SJSA1 (cell line): Measurements from ENCODE around the gene RABIF. TPM values are rescaled to one million over a fixed set of nuclear protein-coding genes. Genes with fewer than 3 reads are reported as not detected.
"Not testable (repeated sequence)": the region's sequence is repeated elsewhere in the genome, so short reads cannot be mapped to it uniquely, and the experiment has no call there.

Experiments used
- DNase-seq, 2 experiments: peaks; one replicate each; pipeline ENCODE4 v3.0.0-alpha.2; 2015 to 2020; ENCODE audit warnings: low spot score in 2 of 2, low read depth in 1 of 2
- H3K27ac ChIP-seq: fragments of 250-450 bp; sonication (Bioruptor Pico); 2 replicates; pipeline ENCODE4 v1.5.1; 2020; ENCODE audit warnings: mild to moderate bottlenecking, moderate library complexity
- H3K27me3 ChIP-seq: fragments of 250-450 bp; sonication (Bioruptor Pico); replicated peaks from 2 replicates; pipeline ENCODE4 v1.5.1; 2020; ENCODE audit warnings: mild to moderate bottlenecking, moderate library complexity
- H3K36me3 ChIP-seq: fragments of 250-450 bp; sonication (Bioruptor Pico); 2 replicates; pipeline ENCODE4 v1.5.1; 2020; ENCODE audit warnings: mild to moderate bottlenecking
- H3K4me1 ChIP-seq: fragments of 250-450 bp; sonication (Bioruptor Pico); replicated peaks from 2 replicates; pipeline ENCODE4 v1.6.1; 2021; ENCODE audit warnings: mild to moderate bottlenecking
- H3K4me3 ChIP-seq: fragments of 250-450 bp; sonication (Bioruptor Pico); 2 replicates; pipeline ENCODE4 v1.5.1; 2020; ENCODE audit warnings: mild to moderate bottlenecking
- H3K9me3 ChIP-seq: fragments of 250-450 bp; sonication (Bioruptor Pico); replicated peaks from 2 replicates; pipeline ENCODE4 v1.5.1; 2020; ENCODE audit warnings: mild to moderate bottlenecking
- total RNA-seq: library from RNA; depleted of rRNA; stranded (reverse); fragments of >200 nt; shearing (Covaris generic); gene quantifications from 2 replicates; pipeline ENCODE4 v1.2.3, GENCODE V29; 2014; rRNA removed

RABIF gene
- 5.2 and 5.5 TPM in 2 replicates for total RNA-seq

GRCh38 chr1:202888531-202889360 lies at the start of gene RABIF:
RABIF (minus strand) TSS chr1:202889149; CDS start chr1:202889098, 51 bp downstream.
- H3K4me1 ChIP-seq, result peaks cover 13% of the 10 kb centered on the region
- H3K4me3 ChIP-seq, result peak within 1 kb of the TSS; percentile 65
- H3K36me3 ChIP-seq, result peaks cover 16% of the 10 kb centered on the region
- DNase-seq, result peak; percentile 96
- no peaks in the 10 kb centered on the region for H3K9me3 ChIP-seq
- no peaks in the 10 kb centered on the region for H3K27me3 ChIP-seq
- peak within 1 kb of the TSS; percentile 36; the same call in 1 of the 2 replicates for H3K27ac ChIP-seq

GRCh38 chr1:202938287-202938925 lies 49.5 kb upstream of the RABIF start:
- peaks cover 36% of the 10 kb centered on the region for H3K36me3 ChIP-seq
- no peaks in the 10 kb centered on the region for H3K9me3 ChIP-seq
- no peaks in the 10 kb centered on the region for H3K27me3 ChIP-seq
- no peaks in the 10 kb centered on the region for H3K4me1 ChIP-seq
- H3K27ac ChIP-seq, result no peak overlapping the region
- no peak for DNase-seq
- no peak overlapping the region for H3K4me3 ChIP-seq

GRCh38 chr1:202936409-202936808 lies 47.5 kb upstream of the RABIF start:
- peaks cover 19% of the 10 kb centered on the region for H3K36me3 ChIP-seq
- DNase-seq, result not testable (repeated sequence)

GRCh38 chr1:202935844-202936243 lies 46.9 kb upstream of the RABIF start:
- no peak overlapping the region for H3K4me3 ChIP-seq

More at GRCh38 chr1:202936409-202936808, 47.5 kb upstream of the RABIF start:
- H3K4me1 ChIP-seq, H3K27ac ChIP-seq, H3K9me3 ChIP-seq, H3K27me3 ChIP-seq, H3K4me3 ChIP-seq: not testable (repeated sequence)

GRCh38 chr1:202934755-202935154 lies 45.8 kb upstream of the RABIF start:
- no peak overlapping the region for H3K4me3 ChIP-seq
- no peaks in the 10 kb centered on the region for H3K27me3 ChIP-seq
- no peak overlapping the region for H3K27ac ChIP-seq
- H3K4me1 ChIP-seq, result no peaks in the 10 kb centered on the region
- H3K9me3 ChIP-seq, result no peaks in the 10 kb centered on the region
- no peak for DNase-seq
- peaks cover 4% of the 10 kb centered on the region; the same call in 1 of the 2 replicates for H3K36me3 ChIP-seq

More at GRCh38 chr1:202935844-202936243, 46.9 kb upstream of the RABIF start:
- Histone ChIP-seq H3K9me3 (no peaks in the 10 kb centered on the region), H3K27ac (no peak overlapping the region), H3K4me1 (no peaks in the 10 kb centered on the region), H3K27me3 (no peaks in the 10 kb centered on the region), H3K36me3 (peaks cover 13% of the 10 kb centered on the region; the same call in 1 of the 2 replicates)
- no peak for DNase-seq

GRCh38 chr1:202932476-202932875 lies 43.5 kb upstream of the RABIF start:
- H3K36me3 ChIP-seq, result no peaks in the 10 kb centered on the region
- H3K9me3 ChIP-seq, result no peaks in the 10 kb centered on the region
- no peaks in the 10 kb centered on the region for H3K4me1 ChIP-seq
- H3K27ac ChIP-seq, result no peak overlapping the region
- H3K27me3 ChIP-seq, result no peaks in the 10 kb centered on the region
- H3K4me3 ChIP-seq, result no peak overlapping the region
- DNase-seq, result no peak

- no peaks in the 10 kb centered on the region for H3K27me3 ChIP-seq
- H3K36me3 ChIP-seq, result peaks cover 25% of the 10 kb centered on the region
- DNase-seq, result peak; percentile 97 to 98
- H3K27ac ChIP-seq, result peak within 1 kb of the TSS; percentile 69
- H3K9me3 ChIP-seq, result no peaks in the 10 kb centered on the region
- H3K4me1 ChIP-seq, result peaks cover 4% of the 10 kb centered on the region; the same call in 1 of the 2 replicates
- H3K4me3 ChIP-seq, result peak within 1 kb of the TSS; percentile 76
Measured at GRCh38 chr1:202926581-202927491, 37.9 kb upstream of the RABIF start, which contains the start of gene KLHL12. KLHL12 (minus strand) TSS chr1:202927234; CDS start chr1:202925162, 2,072 bp downstream.

GRCh38 chr1:202923533-202923932 lies 34.6 kb upstream of the RABIF start:
- Histone ChIP-seq H3K4me1 (peaks cover 4% of the 10 kb centered on the region; the same call in 1 of the 2 replicates), H3K4me3 (no peak overlapping the region), H3K36me3 (peaks cover 37% of the 10 kb centered on the region), H3K27ac (no peak overlapping the region), H3K27me3 (no peaks in the 10 kb centered on the region), H3K9me3 (no peaks in the 10 kb centered on the region)
- DNase-seq, result no peak

GRCh38 chr1:202919615-202920014 lies 30.7 kb upstream of the RABIF start:
- no peak for DNase-seq
- Histone ChIP-seq H3K4me1 (no peaks in the 10 kb centered on the region), H3K27ac (no peak overlapping the region), H3K36me3 (peaks cover 65% of the 10 kb centered on the region), H3K27me3 (no peaks in the 10 kb centered on the region), H3K9me3 (no peaks in the 10 kb centered on the region), H3K4me3 (no peak overlapping the region)

GRCh38 chr1:202915146-202915545 lies 26.2 kb upstream of the RABIF start:
- H3K4me1 ChIP-seq, result no peaks in the 10 kb centered on the region
- no peak overlapping the region for H3K27ac ChIP-seq
- no peaks in the 10 kb centered on the region for H3K9me3 ChIP-seq
- DNase-seq, result no peak
- peaks cover 68% of the 10 kb centered on the region for H3K36me3 ChIP-seq
- no peak overlapping the region for H3K4me3 ChIP-seq
- H3K27me3 ChIP-seq, result no peaks in the 10 kb centered on the region

GRCh38 chr1:202912476-202912875 lies 23.5 kb upstream of the RABIF start:
- not testable (repeated sequence) for H3K4me1 ChIP-seq, H3K9me3 ChIP-seq, H3K27ac ChIP-seq, H3K4me3 ChIP-seq, H3K27me3 ChIP-seq, DNase-seq
- H3K36me3 ChIP-seq, result peaks cover 69% of the 10 kb centered on the region

GRCh38 chr1:202909494-202909893 lies 20.5 kb upstream of the RABIF start:
- H3K4me1 ChIP-seq, result no peaks in the 10 kb centered on the region
- no peaks in the 10 kb centered on the region for H3K9me3 ChIP-seq
- no peaks in the 10 kb centered on the region for H3K27me3 ChIP-seq
- H3K27ac ChIP-seq, result no peak overlapping the region
- no peak overlapping the region for H3K4me3 ChIP-seq
- DNase-seq, result no peak
- peaks cover 61% of the 10 kb centered on the region for H3K36me3 ChIP-seq

GRCh38 chr1:202908998-202909397 lies 20.0 kb upstream of the RABIF start:
- no peak for DNase-seq
- Histone ChIP-seq H3K9me3 (no peaks in the 10 kb centered on the region), H3K27ac (no peak overlapping the region), H3K27me3 (no peaks in the 10 kb centered on the region), H3K36me3 (peaks cover 58% of the 10 kb centered on the region), H3K4me1 (no peaks in the 10 kb centered on the region), H3K4me3 (no peak overlapping the region)
